LNCAP (cell line): ENCODE measurements around the gene VAMP8.

Experiments used
- TF ChIP-seq, protein P1 (sequence below): fragments of 450-650 bp; IDR thresholded peaks from 2 replicates; pipeline ENCODE4 v1.5.1; 2017; ENCODE audit warnings: mild to moderate bottlenecking

The VAMP8 gene

DNA sequence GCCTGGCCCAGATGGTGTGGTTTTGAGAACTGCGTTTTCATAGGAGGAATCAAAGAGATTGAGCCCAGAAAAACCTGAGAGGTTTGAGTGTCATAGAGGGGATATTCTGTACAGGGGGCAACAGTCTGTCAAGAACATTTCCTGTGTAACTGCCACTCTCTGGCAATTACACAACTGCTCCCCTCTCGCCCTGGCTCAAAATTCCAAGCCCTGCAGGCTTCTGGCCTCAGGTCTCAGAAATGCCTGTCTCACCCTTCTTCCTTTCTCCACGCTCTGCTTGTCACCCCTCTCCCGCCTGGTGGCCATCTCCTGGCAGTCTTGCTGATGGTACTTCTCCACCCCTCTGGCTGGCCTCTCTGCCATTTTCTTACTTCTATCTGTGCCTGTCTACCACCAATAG, 10.8 kb downstream of the VAMP8 start:
- TF ChIP-seq, protein P1, sequence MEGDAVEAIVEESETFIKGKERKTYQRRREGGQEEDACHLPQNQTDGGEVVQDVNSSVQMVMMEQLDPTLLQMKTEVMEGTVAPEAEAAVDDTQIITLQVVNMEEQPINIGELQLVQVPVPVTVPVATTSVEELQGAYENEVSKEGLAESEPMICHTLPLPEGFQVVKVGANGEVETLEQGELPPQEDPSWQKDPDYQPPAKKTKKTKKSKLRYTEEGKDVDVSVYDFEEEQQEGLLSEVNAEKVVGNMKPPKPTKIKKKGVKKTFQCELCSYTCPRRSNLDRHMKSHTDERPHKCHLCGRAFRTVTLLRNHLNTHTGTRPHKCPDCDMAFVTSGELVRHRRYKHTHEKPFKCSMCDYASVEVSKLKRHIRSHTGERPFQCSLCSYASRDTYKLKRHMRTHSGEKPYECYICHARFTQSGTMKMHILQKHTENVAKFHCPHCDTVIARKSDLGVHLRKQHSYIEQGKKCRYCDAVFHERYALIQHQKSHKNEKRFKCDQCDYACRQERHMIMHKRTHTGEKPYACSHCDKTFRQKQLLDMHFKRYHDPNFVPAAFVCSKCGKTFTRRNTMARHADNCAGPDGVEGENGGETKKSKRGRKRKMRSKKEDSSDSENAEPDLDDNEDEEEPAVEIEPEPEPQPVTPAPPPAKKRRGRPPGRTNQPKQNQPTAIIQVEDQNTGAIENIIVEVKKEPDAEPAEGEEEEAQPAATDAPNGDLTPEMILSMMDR: no peak

DNA sequence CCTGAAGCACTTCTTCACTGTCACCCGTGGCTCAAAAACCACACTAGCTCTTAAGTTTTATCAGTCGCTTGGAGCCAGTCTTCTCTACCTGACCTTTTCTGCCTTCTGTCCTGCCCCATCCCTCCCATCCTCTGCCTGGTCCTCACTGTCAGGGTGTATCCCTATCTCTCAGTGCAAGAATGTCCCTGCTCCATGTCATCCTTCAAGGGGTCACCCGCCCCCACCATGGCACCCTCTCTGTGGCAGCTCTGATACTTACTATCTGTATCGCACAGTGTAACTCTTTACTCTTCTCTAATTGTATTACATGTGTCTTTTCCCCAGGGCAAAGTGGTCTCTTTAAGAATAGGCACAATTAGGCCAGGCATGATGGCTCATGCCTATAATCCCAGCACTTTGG, 11.3 kb downstream of the VAMP8 start:
- TF ChIP-seq, protein P1: no peak

DNA sequence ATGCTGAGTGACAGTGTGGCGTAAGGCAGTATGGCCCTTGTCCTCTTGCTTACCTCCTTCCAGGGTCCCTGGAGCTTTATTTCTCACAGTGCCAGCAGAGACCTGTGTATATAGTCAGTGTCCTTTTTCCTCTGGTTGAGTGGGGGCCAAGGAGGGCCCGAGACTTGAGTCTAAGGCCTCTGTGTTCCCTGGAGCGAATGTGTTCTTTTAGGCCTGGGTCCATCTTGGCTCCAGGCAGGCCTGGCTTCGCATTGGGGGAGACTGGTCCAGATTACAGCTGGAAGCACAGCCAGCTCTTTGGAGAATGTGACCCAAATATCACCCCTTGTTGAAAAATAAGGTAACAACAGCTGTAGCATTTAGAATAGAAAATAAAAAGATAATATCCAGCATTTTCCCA, 11.8 kb downstream of the VAMP8 start:
- TF ChIP-seq, protein P1: no peak

DNA sequence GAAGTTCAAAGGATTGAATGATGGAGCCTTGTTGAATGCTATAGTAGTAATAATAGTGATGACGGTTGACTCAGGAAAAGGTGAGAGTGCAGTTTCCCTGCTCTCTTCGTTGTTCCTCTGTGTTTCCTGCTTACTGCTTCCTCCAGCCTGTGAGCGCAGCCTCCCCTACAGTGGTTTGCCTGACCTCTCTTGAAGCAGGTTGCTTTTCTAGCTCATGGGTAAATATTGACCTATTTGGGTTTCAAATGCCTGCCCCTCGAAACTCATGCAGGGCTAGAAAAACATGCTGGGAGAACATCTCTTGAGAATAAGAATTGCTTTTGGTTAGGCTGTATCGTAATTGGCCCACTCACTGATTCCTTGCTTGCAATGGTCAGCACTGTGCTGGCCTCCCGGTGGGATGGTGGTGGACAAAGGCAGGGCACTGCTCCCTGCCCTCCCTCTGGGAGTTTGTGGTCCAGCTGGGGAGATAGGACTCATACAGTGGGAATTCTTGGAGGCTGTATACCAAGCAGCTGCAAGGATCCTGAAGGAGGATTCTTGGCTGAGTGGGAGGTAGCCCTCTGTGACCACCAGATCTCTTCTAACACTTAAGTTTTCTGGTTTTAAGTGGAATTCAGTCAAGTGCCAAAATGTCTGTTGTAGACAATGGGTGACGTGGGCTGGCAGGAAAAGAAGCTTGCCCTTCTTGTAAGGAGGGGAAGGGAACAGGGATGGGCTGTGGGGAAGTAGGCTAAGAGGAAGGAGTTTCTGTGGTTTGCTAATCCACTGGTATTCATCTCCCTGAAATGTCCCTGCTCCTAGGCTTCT, 12.8 kb downstream of the VAMP8 start:
- TF ChIP-seq, protein P1: no peak

DNA sequence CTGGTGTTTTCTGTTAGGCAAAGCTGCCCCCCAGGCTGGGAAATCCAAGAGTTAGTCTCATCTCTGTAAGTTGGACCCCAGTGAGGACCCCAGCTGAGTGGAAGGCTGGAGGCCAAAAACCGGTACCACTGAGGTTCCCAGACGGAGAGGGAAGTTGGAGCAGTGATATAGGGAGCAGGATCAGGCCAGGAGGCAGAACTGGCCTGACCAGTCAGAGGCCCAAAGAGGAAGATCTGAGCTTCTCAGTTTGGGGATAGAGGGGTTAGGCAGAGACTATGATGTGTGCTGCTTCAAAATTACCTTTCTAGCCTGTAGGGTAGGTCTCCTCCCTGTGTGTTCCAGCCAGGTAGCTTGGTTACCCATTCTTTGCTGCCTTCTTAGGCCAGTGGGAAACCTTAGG, 13.6 kb downstream of the VAMP8 start:
- TF ChIP-seq, protein P1: no peak

DNA sequence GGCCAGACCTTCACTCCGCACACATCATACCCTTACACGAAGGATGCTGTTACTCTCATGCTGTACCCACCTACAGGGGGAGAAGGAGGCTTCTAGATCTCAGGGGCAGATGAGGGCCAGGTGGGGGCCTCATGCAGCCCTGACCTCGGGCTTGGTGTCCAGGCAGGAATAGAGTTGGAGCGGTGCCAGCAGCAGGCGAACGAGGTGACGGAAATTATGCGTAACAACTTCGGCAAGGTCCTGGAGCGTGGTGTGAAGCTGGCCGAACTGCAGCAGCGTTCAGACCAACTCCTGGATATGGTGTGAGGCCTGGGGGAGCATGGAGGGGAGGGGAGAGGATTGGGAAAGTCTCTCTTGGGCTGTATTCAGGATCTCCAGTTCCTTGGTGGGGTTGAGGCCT, 14.2 kb downstream of the VAMP8 start:
- TF ChIP-seq, protein P1: no peak

DNA sequence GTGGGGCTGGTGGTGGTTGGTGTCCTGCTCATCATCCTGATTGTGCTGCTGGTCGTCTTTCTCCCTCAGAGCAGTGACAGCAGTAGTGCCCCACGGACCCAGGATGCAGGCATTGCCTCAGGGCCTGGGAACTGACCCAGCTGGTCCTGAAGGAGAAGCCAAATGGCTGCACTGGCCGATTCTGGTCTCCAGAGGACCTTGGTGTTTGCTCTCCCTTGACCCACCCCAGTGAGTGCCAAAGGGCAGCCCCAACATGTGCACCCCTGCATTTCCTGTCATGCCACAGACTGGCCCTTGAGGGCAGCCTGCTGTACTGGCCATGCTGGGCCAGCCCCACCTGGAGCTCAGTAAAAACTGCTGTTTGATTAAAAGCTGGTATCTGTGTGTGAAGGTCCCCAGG, 15.6 kb downstream of the VAMP8 start:
- TF ChIP-seq, protein P1: no peak
